K562 (cell line): ENCODE results near the gene VAMP8. TPM values are rescaled to one million over a fixed set of nuclear protein-coding genes. Genes with fewer than 3 reads are reported as not detected.

Experiments
- CBFA2T2 ChIP-seq: fragments of 450-650 bp; conservative IDR thresholded peaks from 2 replicates; pipeline ENCODE4 v1.6.1; 2017; ENCODE audit warnings: mild to moderate bottlenecking
- CREB1 ChIP-seq, 2 experiments: sonication (generic) in 1 of 2; formaldehyde crosslinking in 1 of 2; IDR thresholded peaks; 2 replicates each; pipeline versions ENCODE4 v1.6.1 to v1.8.0; 2012 to 2022; ENCODE audit warnings: inconsistent platforms in 1 of 2, mild to moderate bottlenecking in 1 of 2, missing genetic modification reagents in 1 of 2, moderate library complexity in 1 of 2
- EZH2 ChIP-seq: IDR thresholded peaks from 2 replicates; pipeline ENCODE4 v1.6.1; 2012; ENCODE audit warnings: low read depth, mild to moderate bottlenecking, inconsistent platforms, low read length, borderline replicate concordance
- GATAD2A ChIP-seq: fragments of 450-650 bp; IDR thresholded peaks from 2 replicates; pipeline ENCODE4 v1.6.1; 2017
- POLR2A ChIP-seq: fragments of 450-650 bp; conservative IDR thresholded peaks from 2 replicates; pipeline ENCODE4 v1.6.1; 2016
- POLR2AphosphoS5 ChIP-seq: IDR thresholded peaks from 2 replicates; pipeline ENCODE4 v1.6.1; 2011; ENCODE audit warnings: mild to moderate bottlenecking, low read depth, low read length, moderate library complexity; ENCODE audit not compliant: control insufficient read depth, insufficient read depth
- TCF3 ChIP-seq: sonication (generic); formaldehyde crosslinking; IDR thresholded peaks from 2 replicates; pipeline ENCODE4 v1.4.0; 2020; ENCODE audit warnings: mild to moderate bottlenecking, missing genetic modification reagents
- TCF7L2 ChIP-seq: fragments of 150-350 bp; IDR thresholded peaks from 2 replicates; pipeline ENCODE4 v1.6.1; 2016; ENCODE audit warnings: low read depth, mild to moderate bottlenecking, low read length, moderate library complexity
- ZBTB12 ChIP-seq: fragments of 250-450 bp; sonication (Bioruptor Pico); IDR thresholded peaks from 2 replicates; pipeline ENCODE4 v1.4.0; 2020
- ZNF12 ChIP-seq: sonication (generic); formaldehyde crosslinking; IDR thresholded peaks from 2 replicates; pipeline ENCODE4 v1.4.0; 2020; ENCODE audit warnings: mild to moderate bottlenecking, missing genetic modification reagents
- ZNF318 ChIP-seq, 2 experiments: fragments of 450-650 bp; IDR thresholded peaks; 2 replicates each; pipeline ENCODE4 v1.6.1; 2016; ENCODE audit warnings: mild to moderate bottlenecking in 2 of 2, borderline replicate concordance in 1 of 2, low read depth in 1 of 2, moderate library complexity in 1 of 2
- polyA plus RNA-seq, 8 experiments: library from polyadenylated mRNA; depleted of rRNA in 4 of 8; stranded (reverse) in 5 of 8; unstranded in 3 of 8; fragments of >200 nt; fragmentation: Nextera tagmentation in 2 of 8; fragmentation: Illumina TruSeq in 1 of 8; extraction: Ambion mirVana in 2 of 8; extraction: Trizol in 1 of 8; gene quantifications; 2 replicates each; pipeline versions ENCODE4 v1.2.1 to v1.2.3, GENCODE V29; 2011 to 2014; ENCODE audit warnings: inconsistent platforms in 1 of 8, missing spikeins in 1 of 8
- total RNA-seq, 7 experiments: library from RNA; depleted of rRNA in 6 of 7; stranded (reverse); fragments of >200 nt in 6 of 7; fragmentation: Illumina TruSeq in 2 of 7; extraction: Trizol in 2 of 7; gene quantifications; 2 replicates each; pipeline versions ENCODE4 v1.2.1 to v1.2.3, GENCODE V29; 2011 to 2021; ENCODE audit warnings: low replicate concordance in 1 of 7
- TF ChIP-seq, protein P1 (sequence below): fragments of 250-450 bp; sonication (Bioruptor Pico); IDR thresholded peaks from 2 replicates; pipeline ENCODE4 v1.5.0; 2020; ENCODE audit warnings: mild to moderate bottlenecking
- TF ChIP-seq, protein P2 (sequence below): fragments of 250-450 bp; sonication (Bioruptor Pico); IDR thresholded peaks from 2 replicates; pipeline ENCODE4 v1.8.0; 2022; ENCODE audit warnings: inconsistent platforms, mild to moderate bottlenecking, moderate library complexity, borderline replicate concordance

VAMP8 gene
- total and polyA plus RNA-seq, 9 of the 15 experiments (the other 6 are each of a cell fraction or from before 2014, with no cell fraction given), result 107 to 571 (median 248) TPM

- no peak for TF ChIP-seq ZBTB12
- TF ChIP-seq TCF7L2, result 0 out of 2 replicates have a peak, but pooled peaks have one; percentile 49
- TF ChIP-seq POLR2A, result 0 out of 2 replicates have a peak, but pooled peaks have one; percentile 37
- peak in 1 of 2 experiments; percentile 71; a peak in 2 of 4 replicates for TF ChIP-seq ZNF318 (IDR thresholded peaks at IDR 0.05; ENCODE audit: borderline replicate concordance in 1 of 2, low read depth in 1 of 2)
- peak; percentile 76 for TF ChIP-seq CBFA2T2
- TF ChIP-seq EZH2, result 0 out of 2 replicates have a peak, but pooled peaks have one; percentile 46
- TF ChIP-seq, protein P1, sequence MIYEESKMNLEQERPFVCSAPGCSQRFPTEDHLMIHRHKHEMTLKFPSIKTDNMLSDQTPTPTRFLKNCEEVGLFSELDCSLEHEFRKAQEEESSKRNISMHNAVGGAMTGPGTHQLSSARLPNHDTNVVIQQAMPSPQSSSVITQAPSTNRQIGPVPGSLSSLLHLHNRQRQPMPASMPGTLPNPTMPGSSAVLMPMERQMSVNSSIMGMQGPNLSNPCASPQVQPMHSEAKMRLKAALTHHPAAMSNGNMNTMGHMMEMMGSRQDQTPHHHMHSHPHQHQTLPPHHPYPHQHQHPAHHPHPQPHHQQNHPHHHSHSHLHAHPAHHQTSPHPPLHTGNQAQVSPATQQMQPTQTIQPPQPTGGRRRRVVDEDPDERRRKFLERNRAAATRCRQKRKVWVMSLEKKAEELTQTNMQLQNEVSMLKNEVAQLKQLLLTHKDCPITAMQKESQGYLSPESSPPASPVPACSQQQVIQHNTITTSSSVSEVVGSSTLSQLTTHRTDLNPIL (CRISPR knock-in tag), result no peak
- no peak for TF ChIP-seq ZNF12 (CRISPR knock-in tag)
- TF ChIP-seq POLR2AphosphoS5, result peak; percentile 34; the same call in 1 of the 2 replicates
- no peak for TF ChIP-seq CREB1 (IDR thresholded peaks at IDR 0.05)
- peak; percentile 21; the same call in 1 of the 2 replicates for TF ChIP-seq CREB1 (CRISPR knock-in tag; IDR thresholded peaks at IDR 0.05)
- peak; percentile 76 for TF ChIP-seq GATAD2A
- TF ChIP-seq, protein P2, sequence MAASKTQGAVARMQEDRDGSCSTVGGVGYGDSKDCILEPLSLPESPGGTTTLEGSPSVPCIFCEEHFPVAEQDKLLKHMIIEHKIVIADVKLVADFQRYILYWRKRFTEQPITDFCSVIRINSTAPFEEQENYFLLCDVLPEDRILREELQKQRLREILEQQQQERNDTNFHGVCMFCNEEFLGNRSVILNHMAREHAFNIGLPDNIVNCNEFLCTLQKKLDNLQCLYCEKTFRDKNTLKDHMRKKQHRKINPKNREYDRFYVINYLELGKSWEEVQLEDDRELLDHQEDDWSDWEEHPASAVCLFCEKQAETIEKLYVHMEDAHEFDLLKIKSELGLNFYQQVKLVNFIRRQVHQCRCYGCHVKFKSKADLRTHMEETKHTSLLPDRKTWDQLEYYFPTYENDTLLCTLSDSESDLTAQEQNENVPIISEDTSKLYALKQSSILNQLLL (CRISPR knock-in tag), result no peak
- peak; percentile 84 for TF ChIP-seq TCF3
Observed at GRCh38 chr2:85584857-85585780, 7.7 kb downstream of the VAMP8 start (continued).
